ENCODE data around the gene NTRK2. TPM values are rescaled to one million over a fixed set of nuclear protein-coding genes. Genes with fewer than 3 reads are reported as not detected.

NTRK2 gene
- total RNA-seq, 2 experiments from 2014 or later, result 0.06 TPM; not detected in 1

DNA sequence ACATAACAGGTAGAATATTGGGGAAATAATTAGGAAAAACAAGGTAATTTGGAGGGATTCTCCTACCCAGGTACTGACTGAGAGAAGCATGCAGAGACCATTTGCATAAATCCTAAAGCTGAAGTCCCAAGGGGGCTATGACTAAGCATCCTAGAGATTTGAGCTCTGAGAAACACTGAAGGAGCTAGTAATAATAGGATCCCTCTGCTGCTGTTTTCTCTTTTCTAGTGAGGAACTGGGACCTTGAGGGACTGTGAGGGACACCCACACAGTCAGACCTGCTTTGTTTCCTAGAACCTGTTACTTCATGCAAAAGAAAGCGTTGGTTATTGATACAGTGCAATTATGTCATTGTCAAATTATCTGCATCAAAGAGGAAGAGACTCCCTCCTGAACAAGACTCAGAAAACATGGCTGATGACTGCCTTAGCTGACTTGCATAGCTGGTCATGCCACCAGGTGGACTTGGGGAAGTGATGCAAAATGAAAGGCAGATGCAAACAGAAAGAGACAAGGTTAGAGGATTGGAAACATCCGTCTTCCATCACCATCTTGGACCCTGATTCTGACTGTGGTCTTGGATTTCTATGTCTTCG is 335.4 kb downstream of the NTRK2 start:
- no peaks in the 10 kb centered on the region for H3K79me2 ChIP-seq (ENCODE audit: insufficient read depth, low read depth, low read length)
- TF ChIP-seq EZH2phosphoT487 (IDR thresholded peaks at IDR 0.05; ENCODE audit: borderline replicate concordance, low read depth, low read length), result no peak
- TF ChIP-seq, protein P1, sequence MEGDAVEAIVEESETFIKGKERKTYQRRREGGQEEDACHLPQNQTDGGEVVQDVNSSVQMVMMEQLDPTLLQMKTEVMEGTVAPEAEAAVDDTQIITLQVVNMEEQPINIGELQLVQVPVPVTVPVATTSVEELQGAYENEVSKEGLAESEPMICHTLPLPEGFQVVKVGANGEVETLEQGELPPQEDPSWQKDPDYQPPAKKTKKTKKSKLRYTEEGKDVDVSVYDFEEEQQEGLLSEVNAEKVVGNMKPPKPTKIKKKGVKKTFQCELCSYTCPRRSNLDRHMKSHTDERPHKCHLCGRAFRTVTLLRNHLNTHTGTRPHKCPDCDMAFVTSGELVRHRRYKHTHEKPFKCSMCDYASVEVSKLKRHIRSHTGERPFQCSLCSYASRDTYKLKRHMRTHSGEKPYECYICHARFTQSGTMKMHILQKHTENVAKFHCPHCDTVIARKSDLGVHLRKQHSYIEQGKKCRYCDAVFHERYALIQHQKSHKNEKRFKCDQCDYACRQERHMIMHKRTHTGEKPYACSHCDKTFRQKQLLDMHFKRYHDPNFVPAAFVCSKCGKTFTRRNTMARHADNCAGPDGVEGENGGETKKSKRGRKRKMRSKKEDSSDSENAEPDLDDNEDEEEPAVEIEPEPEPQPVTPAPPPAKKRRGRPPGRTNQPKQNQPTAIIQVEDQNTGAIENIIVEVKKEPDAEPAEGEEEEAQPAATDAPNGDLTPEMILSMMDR (conservative IDR thresholded peaks at IDR 0.05; ENCODE audit: low read length), result no peak
- no peaks in the 10 kb centered on the region for H4K20me1 ChIP-seq (ENCODE audit: insufficient read depth, low read length)
- intact Hi-C loops (cut with micrococcal nuclease; ENCODE audit: unreplicated experiment), result no loop called here
- H3K4me1 ChIP-seq (ENCODE audit: insufficient read depth, low read length, poor library complexity, severe bottlenecking), result no peaks in the 10 kb centered on the region
- H3K4me2 ChIP-seq (ENCODE audit: low read length), result no peak overlapping the region
- no peak overlapping the region for H3K4me3 ChIP-seq (ENCODE audit: low read depth, low read length, poor library complexity, severe bottlenecking)
- BruUV-seq (replicated peaks), result no TSS peak
- CTCF ChIA-PET (ENCODE audit: unreplicated experiment), result no interaction called here
- POLR2A ChIA-PET, result interaction anchor here (0.7 kb wide), 2 partner anchors 114 to 1507 kb away, joined by 3 to 4 read pairs; no protein-coding TSS in a partner anchor
- no peaks in the 10 kb centered on the region for H3K9me2 ChIP-seq (ENCODE audit: insufficient read depth, low read length)
- H3K9me3 ChIP-seq (ENCODE audit: low read length), result no peaks in the 10 kb centered on the region
- H2AFZ ChIP-seq (ENCODE audit: low read length), result no peak overlapping the region
- no peaks in the 10 kb centered on the region for H3K36me3 ChIP-seq (ENCODE audit: insufficient read depth, low read length)
- H3K27ac ChIP-seq (ENCODE audit: low read depth, low read length, poor library complexity, severe bottlenecking), result no peak overlapping the region
- DNase-seq (ENCODE audit: low spot score), result no peak

GRCh38 chr9:85007748-85008147 is 338.2 kb downstream of the NTRK2 start:
- no peak overlapping the region for H2AFZ ChIP-seq (ENCODE audit: low read length)
- no peaks in the 10 kb centered on the region for H3K4me1 ChIP-seq (ENCODE audit: insufficient read depth, low read length, poor library complexity, severe bottlenecking)
- H3K9me2 ChIP-seq (ENCODE audit: insufficient read depth, low read length), result no peaks in the 10 kb centered on the region
- TF ChIP-seq, protein P1 (conservative IDR thresholded peaks at IDR 0.05; ENCODE audit: low read length), result no peak
- no peak for TF ChIP-seq EZH2phosphoT487 (IDR thresholded peaks at IDR 0.05; ENCODE audit: borderline replicate concordance, low read depth, low read length)
- no peak overlapping the region for H3K4me3 ChIP-seq (ENCODE audit: low read depth, low read length, poor library complexity, severe bottlenecking)
- BruUV-seq (replicated peaks), result no TSS peak
- no peaks in the 10 kb centered on the region for H3K79me2 ChIP-seq (ENCODE audit: insufficient read depth, low read depth, low read length)
- H3K27ac ChIP-seq (ENCODE audit: low read depth, low read length, poor library complexity, severe bottlenecking), result no peak overlapping the region
- ChIA-PET POLR2A (interaction anchor here (0.8 kb wide), 1 partner anchor 9 kb away, joined by 3 read pairs; no protein-coding TSS in a partner anchor), CTCF (ENCODE audit: unreplicated experiment) (no interaction called here)
- no peaks in the 10 kb centered on the region for H3K36me3 ChIP-seq (ENCODE audit: insufficient read depth, low read length)
- no peak overlapping the region for H3K4me2 ChIP-seq (ENCODE audit: low read length)
- intact Hi-C loops (cut with micrococcal nuclease; ENCODE audit: unreplicated experiment), result no loop called here
- no peaks in the 10 kb centered on the region for H3K9me3 ChIP-seq (ENCODE audit: low read length)
- DNase-seq (ENCODE audit: low spot score), result no peak
- no peaks in the 10 kb centered on the region for H4K20me1 ChIP-seq (ENCODE audit: insufficient read depth, low read length)

DNA sequence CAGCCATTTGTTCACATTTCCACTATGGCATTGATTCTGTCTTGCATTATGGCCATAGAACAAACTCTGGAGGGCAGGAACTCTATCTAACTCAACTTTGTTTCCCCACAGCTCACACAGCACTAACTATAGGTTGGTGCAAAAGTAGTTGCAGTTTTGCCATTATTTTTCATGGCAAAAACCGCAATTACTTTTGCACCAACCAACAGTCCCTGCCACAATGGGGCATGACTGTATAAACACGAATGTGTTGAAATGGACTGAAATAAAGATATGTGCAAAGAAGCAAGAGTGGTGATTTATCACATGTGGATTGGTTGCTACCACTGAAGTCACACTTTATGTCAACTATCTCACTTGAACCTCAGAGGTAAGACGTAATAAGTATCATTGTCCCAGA is 338.7 kb downstream of the NTRK2 start:
- BruUV-seq (replicated peaks), result no TSS peak
- Histone ChIP-seq H3K9me3 (ENCODE audit: low read length) (no peaks in the 10 kb centered on the region), H3K9me2 (ENCODE audit: insufficient read depth, low read length) (no peaks in the 10 kb centered on the region), H3K4me3 (ENCODE audit: low read depth, low read length, poor library complexity, severe bottlenecking) (no peak overlapping the region), H3K4me2 (ENCODE audit: low read length) (no peak overlapping the region), H3K4me1 (ENCODE audit: insufficient read depth, low read length, poor library complexity, severe bottlenecking) (no peaks in the 10 kb centered on the region), H3K36me3 (ENCODE audit: insufficient read depth, low read length) (no peaks in the 10 kb centered on the region), H3K27ac (ENCODE audit: low read depth, low read length, poor library complexity, severe bottlenecking) (no peak overlapping the region), H2AFZ (ENCODE audit: low read length) (no peak overlapping the region), H4K20me1 (ENCODE audit: insufficient read depth, low read length) (no peaks in the 10 kb centered on the region), H3K79me2 (ENCODE audit: insufficient read depth, low read depth, low read length) (no peaks in the 10 kb centered on the region)
- POLR2A ChIA-PET, result no interaction called here
- CTCF ChIA-PET (ENCODE audit: unreplicated experiment), result interaction anchor here (0.6 kb wide), 1 partner anchor 42 kb away, joined by 4 read pairs; no protein-coding TSS in a partner anchor
- TF ChIP-seq, protein P1 (conservative IDR thresholded peaks at IDR 0.05; ENCODE audit: low read length), result no peak
- TF ChIP-seq EZH2phosphoT487 (IDR thresholded peaks at IDR 0.05; ENCODE audit: borderline replicate concordance, low read depth, low read length), result no peak
- intact Hi-C loops (cut with micrococcal nuclease; ENCODE audit: unreplicated experiment), result no loop called here
- DNase-seq (ENCODE audit: low spot score), result no peak

Data from OCI-LY7 (cell line).